RCC 7860 (cell line): ENCODE data around the gene ZFHX3.

Experiments used
- DNase-seq: peaks from one replicate; pipeline ENCODE4 v3.0.0-alpha.2; 2015; ENCODE audit warnings: low spot score
- FAIRE-seq: peaks from 2 replicates; lab custom pipeline; 2012; peaks lifted over from hg19 to GRCh38; lab: Jason Lieb, UNC

Gene ZFHX3

GRCh38 chr16:73069581-73070262 is 21.8 kb upstream of the ZFHX3 start:
- no peak for DNase-seq
- no peak for FAIRE-seq

- DNase-seq (peak; percentile 83), FAIRE-seq (peak; percentile 65)
These were observed 20.8 kb upstream of the ZFHX3 start for GRCh38 chr16:73068541-73069401.

DNA sequence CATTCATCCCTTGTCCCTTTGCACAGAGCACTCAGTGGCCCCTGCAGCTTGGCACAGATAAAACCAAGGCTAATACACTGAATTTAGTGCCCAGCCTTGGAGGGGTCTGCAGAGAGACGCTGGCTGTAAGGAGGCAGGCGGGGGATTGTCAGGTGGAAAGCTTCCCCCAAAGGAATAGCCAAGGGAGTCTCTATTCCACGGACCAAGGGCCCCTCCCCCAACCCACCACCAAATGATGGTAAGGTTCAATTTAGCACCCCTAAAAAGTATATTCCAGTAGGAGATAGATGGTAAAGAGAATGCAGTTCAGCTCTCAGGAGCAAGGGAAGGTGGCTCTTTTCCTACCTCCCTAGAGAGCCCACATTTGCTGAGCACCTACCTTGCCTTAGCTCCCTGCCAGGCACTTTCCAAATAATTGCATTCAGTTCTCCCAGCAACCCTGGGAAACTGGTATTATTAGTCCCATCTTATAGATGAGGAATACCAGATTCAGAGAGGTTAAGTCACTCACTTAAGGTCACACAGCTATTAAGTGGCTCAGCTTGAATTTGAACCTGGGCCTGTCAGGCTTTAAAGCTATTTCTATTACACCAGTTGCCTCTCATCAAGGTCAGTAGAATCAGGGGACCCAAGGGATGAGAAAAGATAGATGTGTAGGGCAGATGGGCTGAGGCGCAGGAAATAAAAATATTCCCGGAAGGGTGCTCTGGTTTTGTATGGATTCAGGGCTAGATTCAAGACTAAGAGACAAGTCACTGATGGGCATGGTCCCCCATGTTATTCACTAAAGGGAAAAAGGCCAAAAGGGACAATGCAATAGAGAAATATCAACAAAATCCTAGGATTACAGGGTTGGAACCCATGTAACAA is 20.0 kb upstream of the ZFHX3 start:
- FAIRE-seq, result no peak
- no peak for DNase-seq

- no peak for DNase-seq
- no peak for FAIRE-seq
These were observed 19.2 kb upstream of the ZFHX3 start for GRCh38 chr16:73066927-73067670.

DNA sequence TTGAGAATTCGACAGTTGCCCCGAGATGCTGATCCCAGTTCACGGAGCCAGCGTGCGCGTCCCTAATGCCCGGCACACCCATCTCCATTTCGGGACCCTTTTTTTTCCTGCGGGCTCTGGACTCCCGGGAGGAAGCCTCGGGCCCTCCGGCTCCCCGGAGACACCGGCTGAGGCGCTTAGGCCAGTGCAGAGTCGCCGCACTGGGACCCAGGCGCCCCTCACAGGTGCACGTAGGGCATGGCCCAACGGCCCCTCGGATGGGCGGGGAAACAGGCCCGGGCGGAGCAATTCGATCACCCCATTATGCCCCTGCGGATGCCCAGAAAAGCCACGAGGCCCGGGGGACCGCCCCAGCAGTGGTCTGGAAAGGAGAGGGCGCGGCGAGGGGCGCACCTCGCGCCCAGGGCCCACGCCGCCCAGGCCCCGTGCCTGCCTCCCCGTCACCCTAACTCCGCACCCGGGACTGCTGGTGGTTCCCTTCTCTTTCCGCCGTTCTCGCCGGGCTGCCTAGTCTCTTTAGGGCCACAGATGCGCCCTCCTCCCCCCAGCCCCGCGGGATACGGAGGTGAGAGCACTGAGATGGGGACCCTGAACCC is 18.5 kb upstream of the ZFHX3 start:
- no peak for DNase-seq
- no peak for FAIRE-seq

DNA sequence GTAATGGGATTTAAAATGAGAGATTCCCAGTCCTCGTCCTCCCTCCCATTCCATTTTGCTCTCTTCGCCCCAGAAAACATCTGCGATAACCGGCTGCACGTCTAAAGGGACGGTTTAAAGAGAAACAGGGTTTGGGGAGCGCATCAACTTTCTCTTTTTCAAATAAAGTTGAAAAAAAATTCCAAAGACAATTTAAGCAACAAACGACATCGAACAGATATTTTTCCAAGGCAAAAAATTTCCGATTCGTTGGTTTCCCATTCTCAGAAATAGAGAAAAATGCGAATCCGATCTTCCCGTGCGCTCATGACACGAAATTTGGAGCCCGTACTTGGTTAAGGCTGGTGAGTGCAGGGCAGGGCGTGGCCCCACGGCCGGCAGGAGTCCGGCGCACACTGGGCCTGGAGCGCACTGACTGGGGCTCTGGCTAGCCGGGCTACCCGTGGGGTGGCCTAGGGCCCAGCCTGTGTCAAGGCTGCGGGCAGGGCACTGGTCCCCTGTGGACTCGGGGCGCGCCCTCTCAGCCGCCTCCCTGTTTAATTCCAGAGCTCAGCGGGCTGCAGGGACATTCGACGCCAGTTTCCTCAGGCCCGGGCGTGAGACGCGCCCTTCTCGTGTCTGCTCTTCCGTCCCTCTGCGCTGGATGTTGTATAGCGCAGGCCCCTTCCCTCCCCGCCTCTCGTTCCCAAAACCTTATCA is 17.9 kb upstream of the ZFHX3 start:
- FAIRE-seq (no peak), DNase-seq (no peak)

GRCh38 chr16:73064994-73065545 is 17.1 kb upstream of the ZFHX3 start:
- FAIRE-seq, result no peak

GRCh38 chr16:73064212-73064993 is 16.5 kb upstream of the ZFHX3 start:
- FAIRE-seq (no peak), DNase-seq (no peak)

More at GRCh38 chr16:73064994-73065545, 17.1 kb upstream of the ZFHX3 start:
- DNase-seq, result no peak

DNA sequence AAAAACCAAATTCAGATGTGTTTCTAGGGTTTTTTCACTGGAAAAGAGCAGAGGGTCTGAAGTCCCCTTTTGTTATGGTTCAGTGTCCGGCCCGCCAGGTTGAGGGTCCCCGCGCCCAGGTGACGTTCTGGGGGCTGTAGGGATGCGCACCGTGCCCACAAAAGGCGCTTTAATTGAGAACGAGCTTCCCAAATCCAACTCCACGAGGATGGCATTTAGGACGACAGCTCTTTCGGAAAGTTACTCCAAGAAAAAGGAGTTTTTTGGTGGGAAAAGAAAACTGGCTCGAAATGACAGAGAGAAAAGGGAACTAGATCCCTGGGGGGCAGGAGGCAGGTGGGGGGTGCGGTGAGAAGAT is 15.9 kb upstream of the ZFHX3 start:
- no peak for FAIRE-seq

GRCh38 chr16:73062743-73063733 is 15.1 kb upstream of the ZFHX3 start:
- DNase-seq (no peak), FAIRE-seq (no peak)

More for the DNA sequence above, 15.9 kb upstream of the ZFHX3 start:
- DNase-seq, result no peak

DNA sequence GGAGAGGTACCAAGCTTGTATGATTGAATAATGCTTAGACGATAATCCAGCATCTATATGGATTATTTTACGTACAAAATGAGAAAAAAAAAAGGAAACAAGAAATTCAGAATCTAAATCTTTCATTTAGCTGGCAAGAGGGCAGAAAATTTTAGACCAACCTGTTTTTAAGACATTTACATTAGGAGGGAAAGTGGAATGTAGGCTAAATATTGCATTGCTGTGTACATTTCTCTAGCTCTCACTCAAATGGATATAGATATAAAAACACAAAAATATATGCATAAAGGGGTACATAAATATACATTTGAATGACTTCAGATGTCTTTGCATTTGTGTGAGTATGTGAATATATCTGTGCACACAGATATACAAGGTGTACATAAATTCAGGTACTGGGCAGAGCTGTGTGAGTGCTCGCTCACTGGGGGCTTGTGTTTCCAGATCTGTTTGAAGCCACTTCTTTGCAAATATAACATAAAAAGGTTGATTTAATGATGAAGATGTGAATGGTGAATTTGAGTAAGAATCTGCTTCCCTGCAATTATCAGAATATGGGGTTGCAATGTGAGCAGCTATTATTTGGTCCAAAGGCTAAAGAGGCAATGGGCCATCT is 14.2 kb upstream of the ZFHX3 start:
- DNase-seq (no peak), FAIRE-seq (no peak)

DNA sequence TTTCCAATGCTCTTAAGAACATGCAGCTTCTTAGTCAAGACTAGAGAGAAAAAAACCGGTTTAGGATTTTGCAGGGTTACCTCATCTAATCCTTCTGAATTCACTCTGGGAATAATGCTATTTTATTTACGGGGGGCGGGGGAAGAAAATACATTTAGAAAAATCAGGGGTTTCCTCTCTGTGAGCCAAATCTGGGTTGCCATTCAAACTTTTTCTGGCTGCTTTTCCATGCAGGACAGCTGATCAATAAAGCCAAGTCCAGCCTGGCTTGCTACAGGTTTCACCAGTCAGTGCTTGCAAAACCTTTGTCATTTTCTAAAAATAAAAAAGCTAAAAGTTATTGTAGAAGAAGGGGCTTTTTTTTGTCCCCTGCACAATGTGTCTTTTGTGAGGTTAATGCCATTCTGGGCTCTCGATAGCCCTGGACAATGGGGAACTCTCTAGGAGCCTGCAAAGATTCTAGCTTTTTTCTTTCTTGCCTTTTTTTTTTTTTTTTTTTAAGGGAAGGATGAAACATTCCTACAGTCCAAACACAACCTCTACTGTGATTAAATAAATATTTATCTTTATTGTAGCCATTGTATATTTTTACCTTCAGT is 13.1 kb upstream of the ZFHX3 start:
- DNase-seq (no peak), FAIRE-seq (no peak)

DNA sequence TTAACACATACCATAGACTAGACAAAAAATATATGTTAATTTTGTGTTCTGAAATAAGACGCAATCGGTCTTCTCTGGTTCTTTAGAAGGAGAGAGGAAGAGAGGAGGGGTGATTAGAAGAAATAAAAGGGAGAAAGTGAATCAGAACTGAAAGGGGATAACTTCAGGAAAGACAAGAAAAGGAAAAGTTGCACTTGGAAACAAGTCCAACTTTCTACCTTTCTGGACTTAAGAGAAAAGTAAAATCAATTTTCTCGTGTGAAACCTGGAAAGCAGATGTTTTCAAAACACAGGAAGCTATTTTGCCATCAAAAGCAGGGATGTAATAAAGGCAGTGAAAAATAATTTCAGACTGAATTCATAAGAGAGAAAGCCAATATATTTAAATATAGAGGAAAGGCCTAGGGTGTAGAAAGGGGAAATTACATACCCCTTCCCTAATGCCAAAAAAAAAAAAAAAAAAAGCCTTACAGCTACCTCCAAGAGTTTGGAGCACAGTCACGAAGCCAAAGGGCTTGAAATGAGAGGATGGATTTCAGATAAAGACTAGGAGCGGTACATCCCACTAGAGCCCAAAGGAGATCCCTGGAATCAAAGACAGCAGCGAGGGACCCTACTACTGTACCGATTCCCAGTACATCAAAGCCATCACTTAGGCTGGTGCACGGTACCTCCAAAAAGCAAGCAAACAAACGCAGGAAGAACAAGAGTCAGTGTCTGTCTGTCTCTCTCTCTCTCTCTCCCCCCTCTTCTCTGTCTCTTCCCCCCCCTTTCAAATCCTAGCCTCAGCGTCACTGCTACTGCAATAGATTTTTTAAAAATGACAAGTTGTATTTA is 12.1 kb upstream of the ZFHX3 start:
- FAIRE-seq, result no peak
- no peak for DNase-seq

- peak; percentile 18 for DNase-seq
These were observed 10.9 kb upstream of the ZFHX3 start for GRCh38 chr16:73058616-73059409.

GRCh38 chr16:73058221-73058615 is 10.3 kb upstream of the ZFHX3 start:
- DNase-seq (peak; percentile 33), FAIRE-seq (no peak)

More at GRCh38 chr16:73058616-73059409, 10.9 kb upstream of the ZFHX3 start:
- no peak for FAIRE-seq
